Fibroblast of villous mesenchyme (primary cell): ENCODE data around the gene TSPEAR. TPM values are rescaled to one million over a fixed set of nuclear protein-coding genes. Genes with fewer than 3 reads are reported as not detected.
"Not testable (repeated sequence)": the region's sequence is repeated elsewhere in the genome, so short reads cannot be mapped to it uniquely, and the experiment has no call there.

Experiments
- DNase-seq: peaks from one replicate; pipeline ENCODE4 v3.0.0-alpha.2; 2010; ENCODE audit warnings: low read depth
- H3K4me3 ChIP-seq: 2 replicates; pipeline ENCODE4 v1.5.1; 2011; ENCODE audit warnings: low read depth, mild to moderate bottlenecking, low read length
- total RNA-seq: library from RNA; depleted of rRNA; stranded (reverse); fragments of >200 nt; gene quantifications from 2 replicates; pipeline ENCODE4 v1.2.3, GENCODE V29; 2012
- TF ChIP-seq, protein P1 (sequence below): IDR thresholded peaks from 2 replicates; pipeline ENCODE4 v1.5.1; 2012; ENCODE audit warnings: low read depth, mild to moderate bottlenecking, low read length; ENCODE audit not compliant: insufficient read depth

TSPEAR gene
- total RNA-seq, 1 donor = not detected

DNA sequence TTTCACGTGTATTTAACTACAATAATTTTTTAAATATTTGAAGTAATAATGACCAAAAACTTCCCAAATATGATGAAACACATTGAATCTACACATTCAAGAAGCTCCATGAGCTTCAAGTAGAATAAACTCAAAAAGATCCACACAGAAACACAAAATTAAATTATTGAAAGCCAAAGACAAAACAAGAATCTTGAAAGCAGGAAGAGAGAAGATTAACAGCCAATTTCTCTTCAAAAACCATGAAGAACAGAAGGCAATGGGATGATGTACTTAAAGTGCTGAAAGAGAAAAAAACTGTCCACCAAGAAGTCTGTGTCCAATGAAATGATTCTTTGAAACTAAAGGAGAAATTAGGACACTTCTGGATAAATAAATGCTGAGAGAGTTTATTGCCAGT is 79.3 kb downstream of the TSPEAR start:
- no peak for DNase-seq
- no peak overlapping the region for H3K4me3 ChIP-seq

DNA sequence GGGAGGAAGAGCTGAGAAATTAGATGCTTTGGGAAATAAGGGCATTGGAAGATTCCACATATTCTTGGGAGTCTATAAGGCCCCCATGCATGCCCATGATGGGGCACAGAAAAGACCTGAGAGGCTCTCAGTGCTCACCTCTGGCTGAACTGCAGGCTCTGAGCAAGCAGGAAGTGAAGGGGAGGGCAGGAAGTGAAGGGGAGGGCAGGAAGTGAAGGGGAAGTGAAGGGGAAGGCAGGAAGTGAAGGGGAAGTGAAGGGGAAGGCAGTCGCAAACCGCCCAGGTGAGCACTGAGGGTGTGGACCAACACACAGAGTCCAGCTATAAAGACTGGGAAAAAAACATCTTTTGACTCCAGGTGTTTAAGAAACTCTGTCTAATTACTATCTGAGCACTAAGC is 80.9 kb downstream of the TSPEAR start:
- TF ChIP-seq, protein P1, sequence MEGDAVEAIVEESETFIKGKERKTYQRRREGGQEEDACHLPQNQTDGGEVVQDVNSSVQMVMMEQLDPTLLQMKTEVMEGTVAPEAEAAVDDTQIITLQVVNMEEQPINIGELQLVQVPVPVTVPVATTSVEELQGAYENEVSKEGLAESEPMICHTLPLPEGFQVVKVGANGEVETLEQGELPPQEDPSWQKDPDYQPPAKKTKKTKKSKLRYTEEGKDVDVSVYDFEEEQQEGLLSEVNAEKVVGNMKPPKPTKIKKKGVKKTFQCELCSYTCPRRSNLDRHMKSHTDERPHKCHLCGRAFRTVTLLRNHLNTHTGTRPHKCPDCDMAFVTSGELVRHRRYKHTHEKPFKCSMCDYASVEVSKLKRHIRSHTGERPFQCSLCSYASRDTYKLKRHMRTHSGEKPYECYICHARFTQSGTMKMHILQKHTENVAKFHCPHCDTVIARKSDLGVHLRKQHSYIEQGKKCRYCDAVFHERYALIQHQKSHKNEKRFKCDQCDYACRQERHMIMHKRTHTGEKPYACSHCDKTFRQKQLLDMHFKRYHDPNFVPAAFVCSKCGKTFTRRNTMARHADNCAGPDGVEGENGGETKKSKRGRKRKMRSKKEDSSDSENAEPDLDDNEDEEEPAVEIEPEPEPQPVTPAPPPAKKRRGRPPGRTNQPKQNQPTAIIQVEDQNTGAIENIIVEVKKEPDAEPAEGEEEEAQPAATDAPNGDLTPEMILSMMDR = no peak
- H3K4me3 ChIP-seq = no peak overlapping the region
- no peak for DNase-seq

More for the DNA sequence above, 79.3 kb downstream of the TSPEAR start:
- TF ChIP-seq, protein P1 = no peak

DNA sequence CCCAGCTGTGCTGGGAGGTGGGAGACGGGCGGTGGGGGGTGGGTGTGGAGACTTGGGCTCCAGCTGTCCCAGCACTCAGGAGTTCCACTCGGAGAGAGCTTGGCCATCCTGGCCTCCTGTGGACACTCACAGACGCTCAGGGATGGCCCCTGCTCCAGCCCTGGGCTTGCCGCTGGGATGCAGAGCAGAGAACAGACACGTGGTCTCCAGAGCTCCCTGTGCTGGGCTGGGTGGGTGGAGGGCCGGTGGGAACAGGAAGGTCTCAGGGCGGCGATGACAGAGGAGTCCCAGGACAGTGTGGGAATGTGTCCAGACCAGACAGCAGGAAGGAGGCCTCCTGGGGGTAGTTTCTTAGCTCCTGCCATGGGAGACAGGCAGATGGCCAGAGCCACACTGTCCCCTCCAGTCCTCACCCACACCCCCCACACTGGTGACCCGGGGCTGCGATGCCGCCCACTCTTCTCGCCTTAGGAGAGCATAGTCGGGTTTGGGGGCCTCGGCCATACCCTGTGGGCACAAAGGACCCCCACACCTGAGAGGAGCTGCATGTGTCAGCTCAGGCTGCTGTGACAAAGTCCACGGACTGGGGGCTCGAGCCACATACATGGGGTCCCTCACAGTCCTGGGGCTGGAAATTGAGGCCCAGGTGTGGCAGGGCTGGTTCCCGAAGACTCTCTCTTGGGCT is 82.5 kb downstream of the TSPEAR start:
- H3K4me3 ChIP-seq = no peak overlapping the region
- no peak for DNase-seq
- TF ChIP-seq, protein P1 = no peak

DNA sequence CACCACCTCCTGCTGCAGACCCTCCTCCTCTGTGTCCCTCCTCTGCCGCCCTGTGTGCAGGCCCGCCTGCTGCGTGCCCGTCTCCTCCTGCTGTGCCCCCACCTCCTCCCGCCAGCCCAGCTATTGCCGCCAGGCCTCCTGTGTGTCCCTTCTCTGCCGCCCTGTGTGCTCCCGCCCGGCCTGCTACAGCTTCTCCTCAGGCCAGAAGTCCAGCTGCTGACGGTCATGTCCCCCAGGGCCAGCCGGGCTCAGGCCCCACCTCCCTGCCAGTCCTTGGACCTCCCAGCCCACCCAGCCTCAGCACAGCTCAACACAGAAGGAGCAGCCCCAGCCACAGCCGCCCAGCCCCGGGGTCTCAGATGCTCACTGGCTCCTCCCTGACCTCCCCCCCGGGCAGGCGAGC is 83.5 kb downstream of the TSPEAR start:
- not testable (repeated sequence) for DNase-seq, H3K4me3 ChIP-seq

DNA sequence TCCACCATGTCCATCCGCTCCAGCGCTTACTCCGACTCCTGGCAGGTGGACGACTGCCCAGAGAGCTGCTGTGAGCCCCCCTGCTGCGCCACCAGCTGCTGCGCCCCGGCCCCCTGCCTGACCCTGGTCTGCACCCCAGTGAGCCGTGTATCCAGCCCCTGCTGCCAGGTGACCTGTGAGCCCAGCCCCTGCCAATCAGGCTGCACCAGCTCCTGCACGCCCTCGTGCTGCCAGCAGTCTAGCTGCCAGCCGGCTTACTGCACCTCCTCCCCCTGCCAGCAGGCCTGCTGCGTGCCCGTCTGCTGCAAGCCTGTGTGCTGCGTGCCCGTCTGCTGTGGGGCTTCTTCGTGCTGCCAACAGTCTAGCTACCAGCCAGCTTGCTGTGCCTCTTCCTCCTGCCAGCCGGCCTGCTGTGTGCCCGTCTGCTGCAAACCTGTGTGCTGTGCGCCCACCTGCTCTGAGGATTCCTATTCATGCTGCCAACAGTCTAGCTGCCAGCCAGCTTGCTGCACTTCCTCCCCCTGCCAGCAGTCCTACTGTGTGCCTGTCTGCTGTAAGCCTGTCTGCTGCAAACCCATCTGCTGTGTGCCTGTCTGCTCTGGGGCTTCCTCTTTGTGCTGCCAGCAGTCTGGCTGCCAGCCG is 84.1 kb downstream of the TSPEAR start:
- not testable (repeated sequence) for H3K4me3 ChIP-seq, DNase-seq

DNA sequence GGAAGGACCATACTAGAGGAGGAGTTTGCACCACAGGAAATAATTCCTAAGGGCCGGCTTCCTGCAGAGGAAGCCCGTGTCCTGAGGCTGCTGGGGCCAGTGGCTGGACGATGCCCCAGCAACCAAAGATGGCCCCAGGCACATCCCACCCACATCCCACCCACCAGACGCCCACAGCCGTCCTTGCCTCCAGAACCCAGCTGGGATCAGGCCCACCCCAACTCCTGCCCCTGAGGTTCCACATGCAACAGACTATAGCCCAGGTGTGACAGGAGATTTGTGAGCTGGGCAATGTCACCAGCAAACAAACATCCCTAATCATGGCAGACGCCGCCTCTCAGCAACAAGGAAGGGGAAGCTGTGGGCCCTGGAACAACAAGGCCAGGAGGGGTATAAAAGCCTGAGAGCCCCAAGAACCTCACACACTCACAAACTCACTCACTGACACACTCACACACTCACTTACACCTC is 84.7 kb downstream of the TSPEAR start, which contains the start of gene KRTAP10-9:
Gene KRTAP10-9 (plus strand): TSS at position 421 of the 471 bp plus-strand sequence. CDS start 79 bp downstream, outside the sequence.
- DNase-seq = no peak
- no peak within 1 kb of the TSS for H3K4me3 ChIP-seq
- TF ChIP-seq, protein P1 = no peak

DNA sequence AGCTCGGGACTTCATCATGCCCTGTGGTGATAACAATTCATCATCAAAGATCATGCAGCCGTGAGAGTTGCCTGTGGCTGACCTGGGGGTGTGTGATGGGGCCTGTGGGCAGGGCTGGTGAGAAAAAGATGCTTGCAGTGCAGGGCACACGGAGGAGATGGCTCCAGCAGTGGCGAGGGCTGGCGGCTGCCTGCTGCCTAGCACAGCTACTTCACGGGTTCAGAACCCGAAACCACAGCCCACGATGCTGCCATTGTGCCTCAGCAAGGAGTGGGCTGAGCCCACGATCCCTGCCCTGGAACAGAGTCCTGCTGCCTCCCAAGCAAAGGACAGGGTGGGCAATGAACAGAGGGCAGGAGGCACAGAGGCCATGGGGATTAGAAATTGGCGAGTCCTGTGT is 85.1 kb downstream of the TSPEAR start:
- H3K4me3 ChIP-seq = no peak overlapping the region

More for the DNA sequence above, 85.1 kb downstream of the TSPEAR start:
- TF ChIP-seq, protein P1 = no peak
- DNase-seq = no peak
